HL-60/S4 treated with retinoic acid at 250 ng/mL for 4 days and 3 days (cell line): ENCODE results near the gene PALD1.
"Not testable (repeated sequence)": the region's sequence is repeated elsewhere in the genome, so short reads cannot be mapped to it uniquely, and the experiment has no call there.

Experiments used
- in situ Hi-C: fragments of 300-500 bp; cut with MboI; formaldehyde crosslinking; loops from 2 replicates; pipeline ENCODE4 v1.7.0; 2022; ENCODE audit warnings: low sequenced_read_pairs

Gene PALD1

DNA sequence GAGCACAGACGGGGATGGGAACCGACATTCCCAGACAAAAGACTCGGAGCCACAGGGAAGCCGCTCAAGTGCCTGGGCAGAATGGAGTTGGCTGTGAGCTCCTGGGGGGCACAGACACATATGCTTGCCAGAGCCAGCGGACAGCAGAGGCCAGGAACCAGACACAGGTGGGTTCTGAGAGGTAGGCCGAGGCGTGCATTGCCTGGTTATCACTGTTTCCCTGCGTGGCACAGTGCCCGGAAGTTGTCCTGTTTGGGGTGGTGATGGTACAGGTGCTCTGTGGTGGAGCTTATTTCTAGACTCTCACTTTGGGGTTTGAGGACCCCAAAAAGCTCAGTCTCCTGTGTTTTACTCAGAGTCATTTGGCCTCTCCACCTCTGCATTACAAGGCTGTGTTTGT lies 2.5 kb downstream of the PALD1 start:
- in situ Hi-C loops, result no loop called here

DNA sequence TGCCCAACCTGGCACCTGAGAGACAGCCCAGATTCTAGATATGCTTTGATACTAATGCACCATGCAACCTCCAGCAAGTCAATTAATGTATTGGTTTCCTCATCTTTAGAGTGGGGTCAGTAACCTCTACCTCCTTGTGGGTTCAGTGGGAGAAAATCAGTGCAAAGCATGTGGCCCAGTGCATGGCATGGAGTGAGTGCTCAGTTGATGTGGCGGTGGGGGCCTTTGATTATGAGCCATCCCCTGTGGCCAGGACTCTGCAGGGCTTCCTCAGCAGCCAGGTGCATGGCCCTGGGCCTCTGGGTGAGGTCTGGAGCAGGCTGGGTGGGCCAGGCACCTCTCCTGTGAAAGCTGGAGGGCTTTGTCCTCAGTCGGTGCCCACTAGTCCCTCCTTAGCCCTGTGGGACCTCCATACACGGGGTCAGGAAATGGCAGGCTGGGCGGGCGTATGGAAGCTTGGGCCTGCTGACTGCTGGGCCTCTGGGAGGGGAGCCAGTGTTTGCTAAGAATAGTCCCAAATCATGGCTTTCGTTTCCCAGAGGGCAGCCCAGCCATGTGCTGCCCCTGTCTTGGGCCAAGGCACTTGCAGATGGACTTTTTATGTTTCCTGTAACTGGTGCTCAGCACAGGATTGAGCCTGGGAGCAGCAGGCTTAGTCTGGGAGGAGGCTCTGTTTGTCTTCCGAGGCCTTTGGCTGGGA lies 3.4 kb downstream of the PALD1 start:
- in situ Hi-C loops, result no loop called here

DNA sequence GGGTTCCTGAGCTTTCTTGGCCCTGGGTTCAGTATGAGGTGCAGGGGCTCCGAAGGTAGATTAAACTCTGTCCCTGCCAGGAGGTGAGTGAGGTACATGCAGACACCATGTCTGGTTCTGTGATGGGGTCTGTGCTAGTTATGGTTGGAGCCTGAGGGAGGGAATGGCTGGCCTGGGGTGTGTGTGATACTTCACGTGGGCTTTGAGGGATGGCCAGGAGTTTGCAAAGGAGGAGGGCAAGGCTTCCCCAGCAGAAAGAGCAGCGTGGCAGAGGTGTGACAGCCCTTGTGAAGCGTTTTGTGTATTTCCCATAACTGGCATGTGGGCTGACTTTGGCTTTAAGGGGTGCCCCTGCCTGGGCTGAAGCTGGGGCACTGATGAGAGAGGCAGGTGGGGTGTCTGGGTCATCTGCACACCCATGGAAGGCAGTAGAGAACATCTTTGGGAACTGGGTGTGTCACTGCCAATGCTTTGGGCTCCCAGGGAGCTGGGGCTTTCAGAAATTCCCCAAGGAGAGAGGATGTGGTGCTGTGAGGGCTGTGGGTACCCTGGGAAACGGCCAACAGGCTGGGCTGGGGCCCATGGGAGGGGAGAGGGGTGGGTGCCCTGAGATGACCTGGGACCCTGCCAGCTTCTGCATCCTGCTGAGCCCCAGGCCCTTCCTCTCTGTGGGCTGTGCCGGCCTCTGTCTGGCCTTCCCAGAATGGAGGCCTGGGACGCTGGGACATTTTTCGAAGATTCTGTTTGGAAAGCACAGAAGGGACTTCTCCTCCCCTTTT lies 4.6 kb downstream of the PALD1 start:
- in situ Hi-C loops, result no loop called here

DNA sequence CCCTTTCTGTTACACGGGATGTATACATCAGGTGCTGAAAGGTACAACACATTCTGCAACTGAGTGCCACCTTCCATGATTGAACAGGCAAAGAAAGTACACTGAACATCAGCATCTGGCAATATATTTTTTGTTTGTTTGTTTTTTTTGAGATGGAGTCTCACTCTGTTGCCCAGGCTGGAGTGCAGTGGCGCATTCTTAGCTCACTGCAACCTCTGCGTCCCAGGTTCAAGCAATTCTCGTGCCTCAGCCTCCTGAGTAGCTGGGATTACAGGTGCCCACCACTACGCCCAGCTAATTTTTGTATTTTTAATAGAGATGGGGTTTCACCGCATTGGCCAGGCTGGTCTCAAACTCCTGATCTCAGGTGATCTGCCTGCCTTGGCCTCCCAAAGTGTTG lies 5.3 kb downstream of the PALD1 start:
- in situ Hi-C loops, result not testable (repeated sequence)

DNA sequence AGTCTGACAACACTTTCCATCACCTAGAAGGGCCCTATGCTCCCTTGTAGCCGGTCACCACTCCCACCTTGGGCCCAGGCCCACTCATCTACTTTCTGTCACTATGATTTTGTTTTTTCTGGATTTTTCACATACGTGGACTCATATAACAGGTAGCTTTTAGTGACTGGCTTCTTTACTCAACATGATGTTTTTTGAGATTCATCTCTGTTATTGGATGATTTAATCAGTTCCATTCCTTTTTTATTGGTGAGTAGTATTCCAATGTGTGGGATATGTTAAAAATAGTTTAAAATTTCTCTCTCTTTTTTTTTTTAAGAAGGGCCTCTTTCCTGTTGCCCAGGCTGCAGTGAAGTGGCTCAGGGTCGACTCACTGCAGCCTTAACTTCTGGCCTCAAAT lies 9.3 kb downstream of the PALD1 start:
- in situ Hi-C loops, result no loop called here

DNA sequence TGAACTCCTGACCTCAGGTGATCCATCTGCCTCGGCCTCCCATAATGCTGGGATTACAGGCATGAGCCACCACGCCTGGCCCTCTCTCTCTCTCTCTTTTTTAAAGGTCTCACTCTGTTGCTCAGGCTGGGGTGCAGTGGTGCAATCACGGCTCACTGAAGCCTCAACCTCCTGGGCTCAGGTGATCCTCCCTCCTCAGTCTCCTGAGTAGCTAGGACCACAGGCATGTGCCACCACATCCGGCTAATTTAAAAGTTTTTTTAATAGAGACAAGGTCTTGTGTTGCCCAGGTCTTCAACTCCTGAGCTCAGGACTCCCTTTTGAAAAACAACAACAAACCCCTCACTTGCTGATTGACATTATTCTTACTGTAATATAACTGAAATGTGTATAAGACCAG lies 11.6 kb downstream of the PALD1 start:
- in situ Hi-C loops, result no loop called here

DNA sequence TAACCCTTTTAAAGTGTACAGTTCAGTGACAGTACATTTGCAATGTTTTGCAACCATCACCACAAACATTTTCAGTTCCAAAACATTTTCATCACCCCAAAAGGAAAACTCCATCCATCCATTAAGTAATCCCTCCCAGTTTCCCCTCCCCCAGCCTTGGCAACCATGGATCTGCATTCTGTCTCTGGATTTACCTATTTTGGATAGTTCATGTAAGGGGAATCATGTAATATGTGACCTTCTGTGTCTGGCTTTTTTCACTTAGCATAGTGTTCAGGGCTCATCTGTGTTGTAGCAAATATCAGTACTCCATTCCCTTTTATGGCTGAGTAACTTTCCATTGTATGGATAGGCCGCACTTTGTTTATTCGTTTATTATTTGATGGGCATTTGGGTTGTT lies 13.0 kb downstream of the PALD1 start:
- in situ Hi-C loops, result no loop called here

DNA sequence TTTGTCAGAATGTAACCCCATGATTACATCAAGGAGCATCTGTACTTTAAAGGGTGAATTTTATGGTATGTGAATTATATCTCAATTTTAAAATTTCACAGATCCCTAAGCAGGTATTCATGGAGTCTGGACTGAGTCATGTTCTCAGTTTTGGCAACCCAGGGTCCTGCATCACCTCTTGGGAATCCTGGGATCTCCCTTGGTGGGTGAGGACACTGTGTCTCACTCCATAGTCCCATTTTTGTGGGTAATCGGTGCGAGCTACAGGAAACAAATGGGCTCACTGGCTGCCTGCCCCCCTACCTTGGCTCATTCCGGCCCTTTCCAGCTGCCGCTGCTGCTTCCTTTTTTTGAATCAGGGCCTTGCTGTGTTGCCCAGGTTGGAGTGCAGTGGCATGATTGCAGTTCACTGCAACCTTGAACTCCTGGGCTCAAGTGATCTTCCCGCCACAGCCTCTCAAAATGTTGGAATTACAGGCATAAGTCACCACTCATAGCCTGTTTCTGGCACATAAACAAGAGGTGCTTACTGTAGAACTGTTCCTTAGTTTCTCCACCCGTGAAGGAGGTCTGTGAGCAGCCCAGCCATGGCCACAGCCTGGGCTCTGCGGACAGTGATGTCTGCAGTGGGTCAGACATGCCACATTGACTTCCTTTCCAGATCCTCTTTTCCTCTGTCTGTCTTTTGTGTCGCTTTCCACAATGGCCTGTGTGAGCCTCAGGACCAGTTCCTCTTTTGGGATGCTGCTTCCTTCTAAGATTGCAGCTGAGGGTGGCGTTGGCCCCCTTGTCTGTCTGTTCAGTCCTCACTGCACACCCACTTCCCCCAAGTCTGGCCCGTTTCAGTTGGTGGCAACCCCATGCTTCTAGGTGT lies 14.5 kb downstream of the PALD1 start:
- in situ Hi-C loops, result no loop called here

DNA sequence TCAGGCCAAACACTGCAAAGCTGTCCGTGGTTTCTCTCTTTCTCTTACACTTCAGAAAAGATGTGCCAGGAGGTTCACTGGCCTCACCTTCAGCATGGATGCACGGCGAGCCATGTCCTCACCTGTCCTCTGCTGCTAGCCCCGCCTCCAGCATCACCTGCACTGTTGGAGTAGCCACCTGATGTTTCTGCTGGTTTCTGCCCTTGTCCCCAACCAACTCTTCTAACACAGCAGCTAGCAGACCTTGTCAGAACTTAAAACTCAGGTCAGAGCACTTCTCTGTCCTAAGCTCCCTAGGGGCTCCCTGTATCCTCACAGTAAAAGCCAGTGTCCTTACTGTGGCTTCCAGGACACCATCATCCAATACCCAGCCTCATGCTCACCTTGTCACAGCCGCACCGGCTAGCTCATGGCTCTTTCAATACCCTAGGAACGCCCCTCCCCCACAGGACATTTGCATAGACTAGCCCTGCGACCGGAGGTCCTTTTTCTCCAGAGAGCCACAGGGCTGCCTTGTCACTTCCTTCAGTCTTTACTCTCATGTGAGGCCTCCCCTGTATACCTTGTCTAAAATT lies 15.2 kb downstream of the PALD1 start:
- in situ Hi-C loops, result no loop called here

DNA sequence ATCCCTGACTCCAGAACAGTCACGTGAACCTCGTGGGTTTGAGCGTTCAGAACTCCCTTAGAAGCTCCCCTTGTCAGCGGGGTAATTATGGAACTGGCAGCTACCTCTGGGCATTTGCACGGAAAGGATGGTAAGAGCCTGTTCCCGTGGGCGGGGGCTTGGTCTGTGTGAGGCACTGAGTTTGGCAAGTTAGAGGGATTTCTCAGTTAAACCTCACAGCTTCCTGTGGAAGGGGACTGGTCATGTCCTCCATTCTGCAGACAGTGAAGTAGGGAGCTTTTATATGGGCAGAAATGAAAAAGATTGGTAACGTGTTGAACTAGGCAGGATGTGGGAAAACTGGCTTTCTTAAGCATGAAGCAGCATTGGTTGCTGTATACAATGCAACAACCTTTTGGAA lies 16.0 kb downstream of the PALD1 start:
- in situ Hi-C loops, result no loop called here

DNA sequence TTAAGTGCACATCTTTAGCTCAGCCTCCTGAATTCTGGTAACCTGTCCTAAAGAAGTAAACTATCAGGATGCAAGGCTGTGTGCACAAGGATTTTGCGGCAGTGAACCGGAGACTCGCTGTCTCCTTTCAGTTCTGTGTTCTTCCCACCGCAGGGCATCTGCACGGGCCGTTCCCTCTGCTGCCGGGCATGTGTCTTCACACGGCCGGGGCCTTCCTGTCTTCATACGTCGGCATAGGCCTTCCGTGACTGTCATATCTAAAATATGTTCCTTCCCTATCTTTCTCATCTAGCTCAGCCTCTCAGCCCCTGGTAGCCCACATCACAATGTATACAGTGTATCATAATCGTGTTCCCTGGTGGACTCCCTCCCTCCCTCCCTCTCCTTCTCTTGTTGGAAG lies 16.4 kb downstream of the PALD1 start:
- in situ Hi-C loops, result no loop called here

DNA sequence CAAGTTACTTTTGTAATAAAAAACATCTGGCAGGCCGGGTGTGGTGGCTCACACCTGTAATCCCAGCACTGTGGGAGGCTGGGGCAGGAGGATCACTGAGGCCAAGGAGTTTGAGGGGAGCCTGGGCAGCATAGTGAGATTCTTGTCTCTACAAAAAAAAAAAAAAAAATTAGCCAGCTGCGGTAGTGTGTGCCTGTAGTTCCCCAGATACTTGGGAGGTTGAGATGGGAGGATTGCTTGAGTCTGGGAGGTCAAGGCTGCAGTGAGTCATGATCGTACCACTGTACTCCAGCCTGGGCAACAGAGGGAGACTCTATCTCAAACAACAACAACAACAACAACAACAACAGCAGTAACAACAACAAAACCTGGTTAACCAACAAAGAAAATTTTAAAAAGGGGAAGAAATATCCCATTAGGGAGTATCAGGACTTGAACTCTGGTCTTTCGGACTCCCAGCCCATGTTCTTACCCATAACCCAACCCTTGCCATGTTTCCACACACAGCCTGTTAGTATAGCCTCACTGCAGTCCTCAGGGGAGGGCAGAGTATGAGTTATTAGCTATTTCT lies 17.2 kb downstream of the PALD1 start:
- in situ Hi-C loops, result no loop called here

DNA sequence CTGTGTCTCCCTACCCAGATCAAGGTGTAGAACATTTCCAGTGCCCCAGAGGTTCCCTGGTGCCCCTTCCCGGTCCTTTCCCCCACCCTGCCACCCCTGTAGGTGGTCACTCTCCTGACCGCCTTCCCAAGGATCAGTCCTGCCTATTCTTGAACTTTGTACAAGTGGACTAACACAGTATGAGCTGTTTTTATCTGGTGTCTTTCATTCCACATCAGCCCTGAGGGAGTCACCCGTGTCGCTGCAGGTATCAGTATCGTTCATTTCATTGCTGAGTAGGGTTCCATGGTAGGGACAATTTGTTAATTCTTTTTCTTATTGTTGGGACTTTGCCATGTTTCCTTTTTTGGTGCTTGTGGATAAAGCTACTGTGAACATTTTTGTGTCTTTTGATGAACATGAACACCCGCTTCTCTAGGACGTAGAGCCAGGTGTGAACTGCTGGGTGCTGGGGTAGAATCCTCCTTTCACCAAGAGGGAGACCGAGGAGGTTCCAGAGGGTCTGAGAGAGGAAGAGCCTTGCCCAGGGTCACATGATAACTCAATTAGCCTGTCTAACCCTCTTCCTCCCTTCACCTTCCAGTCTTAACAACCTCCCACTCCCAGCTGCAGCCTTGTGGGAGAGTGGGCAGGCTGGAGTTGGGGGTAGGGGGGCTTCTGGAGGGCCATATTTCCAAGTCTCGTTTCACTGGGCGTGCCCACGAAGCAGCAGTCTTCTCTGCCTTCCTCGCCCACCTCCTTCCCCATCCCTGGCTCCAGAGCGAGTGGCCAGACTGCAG lies 18.0 kb downstream of the PALD1 start:
- in situ Hi-C loops, result no loop called here

DNA sequence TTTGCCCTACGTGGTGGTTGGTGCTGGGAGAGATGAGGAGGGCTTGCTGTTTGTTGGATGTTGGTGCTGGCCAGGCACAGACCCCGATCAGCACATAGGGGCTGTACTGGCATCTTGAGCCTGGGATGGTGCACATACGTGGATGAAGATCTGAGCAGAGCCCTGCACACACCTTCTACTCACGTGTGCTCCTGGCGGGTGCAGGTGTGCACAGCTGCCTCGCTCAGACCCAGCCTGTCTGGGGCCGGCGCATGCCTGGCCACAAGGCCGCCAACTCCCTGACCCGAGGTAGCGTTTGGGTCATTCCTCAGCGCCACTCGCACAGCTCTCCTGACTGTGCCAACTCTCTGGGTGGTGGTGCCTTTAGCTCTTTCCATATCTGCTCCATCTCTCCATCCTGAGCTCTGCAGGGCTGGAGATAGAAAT lies 18.6 kb downstream of the PALD1 start:
- in situ Hi-C loops, result no loop called here

DNA sequence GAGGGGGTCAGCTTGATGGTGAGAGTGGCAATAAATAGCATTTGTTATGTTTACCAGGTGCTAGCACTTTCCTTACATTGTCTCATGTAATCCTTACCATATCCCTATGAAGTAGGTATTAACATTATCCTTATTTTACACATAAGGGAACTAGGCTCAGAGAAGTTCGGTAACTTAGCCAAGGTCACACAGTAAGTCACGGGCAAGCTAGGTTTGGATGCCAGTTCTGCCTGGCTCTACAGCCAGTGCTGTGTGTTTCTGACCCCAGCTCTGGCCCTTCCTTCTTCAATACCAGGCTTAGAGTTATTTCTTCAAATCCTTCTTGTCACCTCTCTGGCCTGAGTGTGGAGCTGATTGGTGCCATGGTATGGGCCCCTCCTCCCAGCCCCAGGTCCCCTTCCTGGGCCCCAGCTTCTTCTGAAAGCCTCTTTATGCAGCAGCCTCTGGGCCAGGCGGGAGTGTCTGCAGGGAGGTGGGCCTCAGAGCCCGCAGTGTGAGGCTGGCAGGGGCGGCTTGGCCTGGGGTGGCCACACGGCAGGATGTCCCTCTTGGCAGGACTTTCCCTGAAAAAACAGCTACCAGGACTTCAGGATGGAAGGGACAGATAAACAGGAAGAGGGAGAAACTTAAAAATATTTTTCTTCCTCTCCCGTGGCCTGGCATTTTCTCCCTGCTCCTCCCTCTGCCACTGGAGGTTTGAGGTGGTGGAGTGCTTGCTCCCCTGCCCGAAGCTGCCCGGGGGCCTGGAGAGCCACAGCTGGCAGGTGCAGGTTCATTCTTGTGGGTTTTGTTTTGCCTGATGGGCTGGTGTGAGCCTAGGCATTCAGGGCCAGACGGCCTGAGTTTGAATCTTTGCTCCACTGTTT lies 20.6 kb downstream of the PALD1 start:
- in situ Hi-C loops, result no loop called here

DNA sequence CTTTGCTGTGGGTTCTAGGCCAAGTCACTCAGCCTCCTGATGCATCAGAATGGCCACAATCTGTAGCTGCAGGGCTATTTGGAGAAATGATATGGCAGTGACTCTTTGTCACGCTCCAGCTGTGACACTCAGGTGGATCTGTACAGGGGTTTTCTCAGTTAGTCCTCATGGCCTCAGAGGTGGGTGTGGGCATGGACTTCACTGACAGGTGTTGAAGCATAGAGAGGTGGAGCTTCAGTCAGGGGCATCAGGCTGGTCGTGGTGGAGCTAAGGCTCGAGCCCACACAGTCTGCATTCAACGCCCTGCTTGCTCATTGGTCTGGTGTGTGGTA lies 21.2 kb downstream of the PALD1 start:
- in situ Hi-C loops, result no loop called here

DNA sequence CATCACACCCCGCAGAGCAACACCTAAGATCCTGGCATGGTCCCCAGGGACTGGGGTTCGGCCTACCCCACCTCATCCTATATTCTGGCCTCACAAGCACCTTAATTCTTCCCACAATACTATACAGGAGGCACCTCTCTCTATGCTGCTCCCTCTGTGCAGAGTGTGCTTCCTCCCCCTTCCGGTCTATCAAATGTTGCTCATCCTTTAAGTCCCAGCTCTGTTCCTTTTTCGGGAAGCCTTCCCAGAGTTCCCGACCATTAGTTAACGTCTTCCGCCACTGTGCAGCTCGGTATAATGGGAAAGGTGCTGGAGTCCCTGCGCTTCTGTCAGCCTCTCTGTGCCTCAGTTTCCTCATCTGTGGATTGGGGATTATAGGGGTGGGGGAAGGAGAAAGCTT lies 21.8 kb downstream of the PALD1 start:
- in situ Hi-C loops, result no loop called here

DNA sequence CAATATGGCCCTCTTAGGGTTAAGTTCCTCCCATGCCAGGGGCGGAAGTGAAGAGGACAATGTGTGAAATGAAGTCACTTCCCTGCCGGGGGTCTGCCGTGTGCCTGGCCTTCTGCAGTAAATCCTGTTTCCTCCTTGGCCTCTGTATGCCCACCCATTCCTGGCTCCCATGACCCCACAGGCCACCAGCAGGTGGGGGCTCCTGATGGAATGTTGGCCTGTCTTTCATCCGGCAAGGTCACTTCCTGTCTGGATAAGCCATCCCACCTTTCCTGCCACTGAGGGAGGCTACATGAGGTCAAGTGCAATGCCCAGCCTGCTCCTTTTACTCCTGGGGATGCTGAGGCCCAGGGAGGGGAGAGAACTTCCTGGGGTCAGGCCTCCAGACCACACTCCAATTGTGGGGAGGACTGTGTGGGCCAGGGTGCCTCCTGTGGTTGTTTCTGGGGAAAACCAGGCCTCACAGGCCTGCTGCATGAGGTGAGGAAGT lies 22.3 kb downstream of the PALD1 start:
- in situ Hi-C loops, result no loop called here

DNA sequence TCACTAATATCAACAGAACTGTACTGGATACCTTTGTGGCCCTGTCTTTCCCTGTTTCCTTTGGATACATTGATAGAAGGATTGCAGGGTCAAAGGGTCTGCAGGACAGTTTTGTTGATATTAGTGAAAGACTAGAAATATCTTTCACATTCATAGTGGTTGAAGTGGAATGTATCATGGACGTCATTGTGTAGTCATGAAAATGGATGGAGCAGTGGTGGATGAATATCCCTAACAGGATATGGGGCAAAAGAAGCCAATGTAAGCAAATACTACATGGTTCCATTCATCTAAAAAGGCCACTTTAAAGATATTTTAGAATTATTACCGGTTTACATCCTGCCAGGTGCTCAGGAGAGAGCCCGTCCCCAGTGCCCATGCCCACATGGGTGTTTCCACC lies 23.8 kb downstream of the PALD1 start:
- in situ Hi-C loops, result no loop called here
